GM18507 (cell line): Measurements from ENCODE around the gene FHAD1.
"Not testable (repeated sequence)": the region's sequence is repeated elsewhere in the genome, so short reads cannot be mapped to it uniquely, and the experiment has no call there.

ENCODE experiments used
- DNase-seq: peaks from one replicate; pipeline ENCODE4 v3.0.0; 2011; ENCODE audit warnings: low read depth; ENCODE audit not compliant: insufficient read length; ENCODE audit errors: extremely low spot score
- FAIRE-seq: peaks from 2 replicates; lab custom pipeline; 2011; peaks lifted over from hg19 to GRCh38; lab: Jason Lieb, UNC

Gene FHAD1

GRCh38 chr1:15381805-15382204, 134.8 kb downstream of the FHAD1 start:
- no peak for FAIRE-seq
- no peak for DNase-seq

- no peak for FAIRE-seq
- DNase-seq, result no peak
These were observed 135.8 kb downstream of the FHAD1 start for GRCh38 chr1:15382601-15383518.

DNA sequence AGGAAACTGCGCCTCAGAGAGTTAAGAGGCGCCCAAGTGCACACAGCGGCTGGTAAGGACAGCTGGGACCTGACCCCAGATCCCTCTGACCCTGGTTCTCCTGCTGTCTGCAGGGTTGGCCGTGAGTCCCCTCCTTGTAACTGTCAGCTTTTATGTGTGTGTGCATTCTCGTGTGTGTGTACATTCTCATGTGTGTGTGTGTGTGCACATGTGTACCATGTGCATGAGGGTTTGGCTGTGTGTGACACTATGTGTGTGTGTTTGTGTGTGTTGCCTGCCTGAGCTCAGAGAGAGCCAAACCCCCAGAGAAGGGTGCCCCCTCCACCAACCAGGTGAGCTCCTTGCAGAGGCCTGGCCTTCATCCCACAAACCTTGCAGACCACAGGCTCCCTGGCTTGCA, 136.8 kb downstream of the FHAD1 start:
- FAIRE-seq, result no peak
- no peak for DNase-seq

DNA sequence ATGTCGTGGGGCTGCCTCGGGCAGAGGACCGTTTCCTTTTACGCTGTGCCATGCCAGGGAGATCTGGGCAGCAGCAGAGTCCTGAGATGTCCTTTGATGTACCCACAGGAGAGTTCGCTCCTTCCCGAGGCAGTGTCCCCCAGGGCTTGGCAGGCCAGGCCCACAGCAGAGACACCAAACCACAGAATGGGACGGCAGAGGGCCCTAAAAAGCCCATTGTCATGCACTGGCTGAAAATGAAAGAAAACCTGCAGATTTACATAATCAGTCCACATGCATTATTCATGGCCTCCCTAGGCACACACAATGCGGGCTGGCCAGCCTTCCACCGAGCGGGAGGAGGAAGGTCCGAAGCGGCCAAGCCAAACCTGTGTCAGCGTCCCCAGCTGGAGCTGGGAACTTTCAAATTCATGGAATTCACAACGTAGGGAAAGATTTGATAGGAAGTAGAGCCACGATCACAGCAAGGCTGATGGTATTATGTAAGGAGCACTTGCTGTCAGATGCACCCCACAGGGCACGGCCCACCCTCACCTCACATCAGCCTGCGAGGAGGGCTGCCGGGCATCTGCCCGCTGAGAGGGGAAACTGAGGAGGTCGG, 137.4 kb downstream of the FHAD1 start:
- peak; percentile 38 for DNase-seq
- FAIRE-seq, result peak; percentile 77

DNA sequence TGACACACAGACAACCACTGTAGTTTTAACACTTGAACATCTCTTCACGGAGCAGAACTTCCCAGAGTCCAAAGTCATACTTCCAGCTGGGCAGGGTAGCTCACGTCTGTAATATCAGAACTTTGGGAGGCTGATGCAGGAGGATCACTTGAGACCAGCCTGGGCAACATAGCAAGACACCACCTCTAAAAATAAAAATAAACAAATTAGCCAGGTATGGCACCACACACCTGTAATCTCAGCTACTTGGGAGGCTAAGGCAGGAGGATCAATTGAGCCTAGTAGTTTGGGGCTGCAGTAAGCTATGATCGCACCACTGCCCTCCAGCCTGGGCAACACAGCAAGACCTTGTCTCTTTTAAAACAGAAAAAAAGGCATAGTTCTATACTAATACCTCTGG, 138.4 kb downstream of the FHAD1 start:
- FAIRE-seq, result no peak
- no peak for DNase-seq

GRCh38 chr1:15386164-15386749, 139.2 kb downstream of the FHAD1 start:
- no peak for DNase-seq
- FAIRE-seq, result no peak

DNA sequence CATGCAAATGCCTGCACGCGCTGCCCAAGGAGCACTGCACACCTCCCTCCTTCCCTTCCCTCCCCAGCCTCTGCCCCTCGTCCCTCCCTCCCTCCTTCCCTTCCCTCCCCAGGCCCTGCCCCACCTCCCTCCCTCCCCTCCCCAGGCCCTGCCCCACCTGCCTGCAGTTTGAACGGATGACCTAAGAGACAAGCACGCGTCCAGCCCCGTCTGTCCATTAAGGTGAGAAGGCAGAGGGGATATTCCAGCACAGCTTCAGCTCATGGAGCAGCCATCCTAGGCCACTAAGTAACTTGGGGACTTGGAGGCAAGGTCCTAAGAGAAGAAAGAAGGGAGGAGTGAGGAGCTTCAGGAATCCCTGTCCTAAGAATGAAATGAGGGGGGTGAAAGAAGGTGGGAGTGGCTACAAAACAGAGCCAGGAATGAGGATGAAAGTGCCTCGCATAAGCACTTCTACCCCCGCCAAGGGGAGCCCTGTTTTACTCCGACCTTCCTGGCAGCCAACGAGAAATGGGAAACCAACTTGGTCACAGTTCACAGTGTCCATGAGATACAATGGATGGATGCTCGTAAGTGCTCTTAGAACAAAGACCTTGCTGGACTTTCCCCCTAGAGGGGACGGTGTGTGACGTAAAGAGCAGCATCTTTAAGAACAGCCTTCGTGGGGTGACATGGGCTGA, 141.3 kb downstream of the FHAD1 start:
- DNase-seq (no peak), FAIRE-seq (no peak)

GRCh38 chr1:15389828-15390227, 142.8 kb downstream of the FHAD1 start:
- DNase-seq, FAIRE-seq: not testable (repeated sequence)

- DNase-seq (no peak), FAIRE-seq (no peak)
These were observed 143.6 kb downstream of the FHAD1 start for GRCh38 chr1:15390667-15391066.

- DNase-seq, result no peak
- FAIRE-seq, result no peak
These were observed 144.3 kb downstream of the FHAD1 start for GRCh38 chr1:15391366-15391765.

- FAIRE-seq (no peak), DNase-seq (no peak)
These were observed 146.6 kb downstream of the FHAD1 start for GRCh38 chr1:15393475-15394257.

DNA sequence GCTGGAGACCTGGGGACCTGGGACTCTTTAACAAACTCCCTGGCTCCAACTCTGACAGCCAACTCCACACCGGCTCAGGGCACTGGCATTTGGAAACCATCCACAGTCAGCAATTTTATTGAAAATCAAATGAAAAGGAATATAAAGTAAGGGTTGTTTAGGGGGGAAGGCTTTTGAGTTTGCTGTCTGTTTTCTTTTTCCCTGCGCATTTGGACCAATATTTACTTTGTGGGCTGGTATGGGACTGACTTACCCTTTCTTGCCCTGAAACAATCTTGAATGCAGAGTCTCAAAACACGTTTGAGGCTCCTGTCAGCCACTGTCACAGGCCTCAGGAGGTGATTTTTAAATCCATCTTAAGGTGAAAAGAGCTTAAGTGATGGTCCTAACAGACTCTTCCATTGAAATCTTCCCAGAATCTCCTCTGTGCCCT, 147.3 kb downstream of the FHAD1 start:
- DNase-seq (no peak), FAIRE-seq (no peak)

GRCh38 chr1:15397236-15397635, 150.2 kb downstream of the FHAD1 start:
- DNase-seq (no peak), FAIRE-seq (no peak)

DNA sequence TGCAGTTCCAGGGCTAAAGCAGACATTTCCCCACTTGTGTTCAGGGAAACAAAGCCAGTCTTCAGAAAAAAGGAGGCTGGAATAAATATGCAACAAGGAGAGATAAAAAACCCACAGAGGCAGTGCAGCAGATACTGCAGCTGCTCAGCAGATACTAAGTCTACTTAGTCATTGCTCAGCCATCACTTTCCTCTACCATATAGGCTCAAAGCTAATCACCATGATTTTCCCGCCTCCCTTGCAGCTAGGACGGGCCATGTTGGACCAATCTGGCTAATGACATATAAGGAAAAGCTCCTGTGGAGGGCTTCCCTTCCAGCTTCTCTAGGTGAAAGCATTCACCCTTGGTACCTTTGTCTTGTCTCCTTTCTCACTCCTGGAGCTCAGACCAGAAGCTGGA, 152.7 kb downstream of the FHAD1 start:
- FAIRE-seq (no peak), DNase-seq (no peak)

DNA sequence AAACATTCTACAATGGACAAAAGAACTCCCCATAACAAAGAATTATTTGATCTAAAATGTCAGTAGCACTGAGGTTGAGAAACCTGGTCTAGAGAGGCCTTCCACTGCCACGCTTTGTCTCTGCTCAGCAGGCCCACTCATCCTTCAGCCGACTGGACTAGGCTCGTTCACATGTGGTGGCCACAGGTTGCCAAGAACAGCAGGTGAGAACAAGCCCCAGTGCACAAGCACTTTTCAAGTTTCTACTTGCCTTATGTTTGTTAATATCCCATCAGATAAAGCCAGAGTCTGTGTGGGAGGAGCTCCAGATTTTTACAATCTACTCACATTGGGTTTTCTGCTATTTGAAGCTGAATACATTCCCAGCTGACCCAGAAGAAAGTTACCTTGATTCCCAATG, 153.6 kb downstream of the FHAD1 start:
- FAIRE-seq (no peak), DNase-seq (no peak)

DNA sequence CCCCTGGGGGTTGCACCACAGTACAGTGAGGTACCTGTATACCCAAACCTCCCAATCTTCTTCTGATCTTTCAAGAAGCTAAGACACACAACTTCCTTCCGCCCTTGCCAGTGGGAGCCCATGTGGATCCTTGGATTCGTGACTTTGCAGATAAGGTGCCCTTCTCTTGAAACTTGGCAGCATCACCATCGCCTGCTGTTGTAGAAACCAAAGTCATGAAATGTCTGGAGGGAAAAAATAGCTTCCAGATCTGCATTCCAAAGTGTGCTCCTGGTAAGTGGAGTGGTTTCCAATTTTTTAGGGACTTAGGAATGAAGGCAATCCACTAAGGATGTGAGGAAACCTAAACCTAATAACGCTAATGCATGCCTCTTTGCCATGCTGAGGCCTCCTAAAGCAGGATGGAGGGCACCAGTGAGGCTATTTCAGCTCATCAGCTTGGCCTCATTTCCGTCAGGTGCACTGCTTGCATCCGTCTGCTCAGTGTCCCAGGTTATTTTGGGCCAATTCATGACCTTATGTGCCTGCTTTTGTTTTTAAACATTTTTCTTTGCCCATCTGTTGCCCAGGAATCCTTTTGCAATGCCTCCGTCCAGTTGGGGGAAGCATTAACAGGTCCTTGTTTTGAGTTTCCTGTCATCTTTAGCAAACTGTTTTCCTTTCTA, 154.5 kb downstream of the FHAD1 start:
- DNase-seq, result no peak
- no peak for FAIRE-seq

DNA sequence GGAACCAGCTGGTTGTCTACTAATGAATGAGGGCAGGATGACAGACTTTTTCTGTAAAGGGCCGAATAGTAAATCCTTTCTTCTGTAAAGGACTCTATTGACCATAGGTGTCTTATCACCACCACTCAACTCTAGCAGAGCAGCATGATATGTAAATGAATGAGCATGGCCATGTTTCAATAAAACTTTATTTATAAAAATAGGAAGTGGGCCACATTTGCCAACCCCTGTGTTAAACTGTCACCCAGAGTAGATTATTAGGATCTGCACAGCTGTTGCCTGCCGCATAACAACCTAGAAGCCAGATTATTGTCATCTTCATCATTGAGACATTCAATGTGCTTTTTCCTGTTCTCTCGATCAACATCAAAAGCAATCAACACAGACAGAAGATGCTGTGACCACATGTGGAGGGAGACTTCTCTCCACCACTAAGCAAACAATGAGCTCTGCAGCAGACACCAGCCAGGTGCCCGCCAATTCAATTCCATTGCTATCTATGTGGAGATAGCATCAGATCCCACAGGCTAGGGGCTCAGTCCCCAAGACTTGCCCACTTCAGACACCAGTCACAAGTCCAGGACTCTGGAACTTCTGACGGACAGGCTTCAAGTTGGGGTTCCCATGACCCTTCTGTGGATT, 155.9 kb downstream of the FHAD1 start:
- FAIRE-seq, result no peak
- no peak for DNase-seq

DNA sequence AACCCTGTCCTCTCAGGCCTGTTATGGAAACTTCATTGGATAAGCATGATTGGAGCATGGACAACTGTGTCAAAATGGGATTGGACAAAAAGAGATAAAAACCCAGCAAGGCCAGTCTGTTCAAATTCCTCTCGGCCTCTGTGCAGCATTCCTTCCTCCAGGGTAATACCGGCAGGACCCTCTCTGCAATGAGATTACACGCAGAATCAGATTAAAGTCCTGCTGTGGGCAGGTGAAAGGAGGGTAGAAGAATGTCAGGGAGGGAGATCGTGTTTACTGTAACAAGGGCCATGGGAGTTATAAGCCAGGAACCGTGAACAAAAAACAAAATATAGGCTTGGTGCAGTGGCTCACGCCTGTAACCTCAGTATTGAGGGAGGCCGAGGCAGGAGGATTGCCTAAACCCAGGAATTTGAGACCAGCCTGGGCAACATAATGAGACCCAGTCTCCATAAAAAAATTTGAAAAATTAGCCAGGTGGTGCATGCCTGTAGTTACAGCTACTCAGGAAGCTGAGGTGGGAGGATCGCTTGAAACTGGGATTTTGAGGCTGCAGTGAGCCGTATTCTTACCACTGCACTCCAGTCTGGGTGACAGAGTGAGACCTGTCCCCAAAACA, 157.0 kb downstream of the FHAD1 start:
- FAIRE-seq, result no peak
- DNase-seq, result no peak
